ENCODE data around the gene TLE4. TPM values are rescaled to one million over a fixed set of nuclear protein-coding genes. Genes with fewer than 3 reads are reported as not detected.

The TLE4 gene
- total and polyA plus RNA-seq, 7 donors, result 7.6 to 60.9 (median 29.1) TPM

DNA sequence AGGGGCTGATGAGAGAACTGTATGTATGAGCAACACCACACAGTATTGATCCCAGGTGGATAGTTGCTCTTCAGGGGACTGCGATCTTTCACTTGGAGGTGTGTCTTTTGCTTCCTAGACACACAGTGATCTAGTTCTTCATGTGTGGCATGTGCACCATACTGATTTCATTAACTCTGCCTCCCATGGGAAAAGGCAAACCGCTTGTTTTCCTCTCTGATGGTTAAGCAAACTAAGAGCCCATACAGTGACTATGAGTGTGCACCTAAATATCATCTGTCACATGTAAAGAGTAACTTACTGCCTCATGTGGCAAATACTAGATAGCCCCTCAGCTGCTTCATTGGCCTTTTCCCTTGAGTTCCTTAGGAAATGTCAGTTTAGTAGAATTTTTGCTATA is 147.3 kb downstream of the TLE4 start:
- no peak for DNase-seq
- Histone ChIP-seq H3K27ac (no peak overlapping the region), H3K4me3 (no peak overlapping the region), H3K36me3 (peaks cover 0 to 94% (median 50%) of the 10 kb centered on the region in 4 donors), H3K4me1 (no peaks in the 10 kb centered on the region), H3K27me3 (no peaks in the 10 kb centered on the region), H3K9me3 (no peaks in the 10 kb centered on the region)
- WGBS, 2 donors, result 93 to 98% methylated on average over 2 of the region's 2 CpGs
- TF ChIP-seq POLR2AphosphoS5 (IDR thresholded peaks at IDR 0.05) (no peak), CTCF (IDR thresholded peaks at IDR 0.05) (no peak), EP300 (IDR thresholded peaks at IDR 0.05) (no peak), POLR2A (IDR thresholded peaks at IDR 0.05) (no peak)
- intact Hi-C loops (cut with DNase I), result no loop called here

- Histone ChIP-seq H3K4me1 (no peaks in the 10 kb centered on the region), H3K4me3 (no peak overlapping the region), H3K36me3 (peaks cover 0 to 96% (median 55%) of the 10 kb centered on the region in 4 donors), H3K27ac (no peak overlapping the region), H3K9me3 (no peaks in the 10 kb centered on the region), H3K27me3 (no peaks in the 10 kb centered on the region)
- no peak for TF ChIP-seq POLR2AphosphoS5 (IDR thresholded peaks at IDR 0.05)
- no peak for TF ChIP-seq EP300 (IDR thresholded peaks at IDR 0.05)
- no peak for TF ChIP-seq POLR2A (IDR thresholded peaks at IDR 0.05)
- TF ChIP-seq CTCF (IDR thresholded peaks at IDR 0.05), result no peak
- WGBS, 2 donors, result 96 to 98% methylated on average over 11 of the region's 11 CpGs
- DNase-seq, result no peak
- intact Hi-C loops (cut with DNase I), result no loop called here
Measured at GRCh38 chr9:79719989-79720388, 148.2 kb downstream of the TLE4 start.

- no peak for DNase-seq
- no peaks in the 10 kb centered on the region for H3K9me3 ChIP-seq
- TF ChIP-seq POLR2A (IDR thresholded peaks at IDR 0.05) (no peak), EP300 (IDR thresholded peaks at IDR 0.05) (no peak), POLR2AphosphoS5 (IDR thresholded peaks at IDR 0.05) (no peak), CTCF (IDR thresholded peaks at IDR 0.05) (no peak)
- WGBS, 2 donors, result 75 to 80% methylated on average over 9 of the region's 9 CpGs
- H3K4me3 ChIP-seq, result no peak overlapping the region
- H3K4me1 ChIP-seq, result no peaks in the 10 kb centered on the region
- H3K36me3 ChIP-seq, result peaks cover 0 to 15% (median 2%) of the 10 kb centered on the region in 4 donors
- no peaks in the 10 kb centered on the region for H3K27me3 ChIP-seq
- intact Hi-C loops (cut with DNase I), result no loop called here
- H3K27ac ChIP-seq, result no peak overlapping the region
Measured at GRCh38 chr9:79731171-79731890, 159.6 kb downstream of the TLE4 start.

GRCh38 chr9:79735023-79735779 is 163.4 kb downstream of the TLE4 start:
- 55 to 62% methylated on average over 3 of the region's 3 CpGs for WGBS, 2 donors
- no peak overlapping the region for H3K4me3 ChIP-seq
- H3K36me3 ChIP-seq, result no peaks in the 10 kb centered on the region
- no peak for DNase-seq
- intact Hi-C loops (cut with DNase I), result no loop called here
- no peak overlapping the region for H3K27ac ChIP-seq
- no peaks in the 10 kb centered on the region for H3K4me1 ChIP-seq
- H3K9me3 ChIP-seq, result no peaks in the 10 kb centered on the region
- no peak for TF ChIP-seq EP300 (IDR thresholded peaks at IDR 0.05)
- no peak for TF ChIP-seq CTCF (IDR thresholded peaks at IDR 0.05)
- no peak for TF ChIP-seq POLR2A (IDR thresholded peaks at IDR 0.05)
- no peak for TF ChIP-seq POLR2AphosphoS5 (IDR thresholded peaks at IDR 0.05)
- no peaks in the 10 kb centered on the region for H3K27me3 ChIP-seq
